HG02840 (cell line): ENCODE measurements around the gene ENO1.
"Not testable (repeated sequence)": the region's sequence is repeated elsewhere in the genome, so short reads cannot be mapped to it uniquely, and the experiment has no call there.

Experiments
- ATAC-seq: cut with Tn5 transposase; IDR thresholded peaks from one replicate; pipeline ENCODE4 v1.9.1; 2021; ENCODE audit warnings: mild to moderate bottlenecking, moderate library complexity, moderate number of reproducible peaks; ENCODE audit not compliant: unreplicated experiment, low FRiP score

Gene ENO1

GRCh38 chr1:8878448-8878697 is at the start of gene ENO1:
ENO1 (minus strand) TSS chr1:8878686; CDS start chr1:8874908, 3,778 bp downstream.
- ATAC-seq: no peak

DNA sequence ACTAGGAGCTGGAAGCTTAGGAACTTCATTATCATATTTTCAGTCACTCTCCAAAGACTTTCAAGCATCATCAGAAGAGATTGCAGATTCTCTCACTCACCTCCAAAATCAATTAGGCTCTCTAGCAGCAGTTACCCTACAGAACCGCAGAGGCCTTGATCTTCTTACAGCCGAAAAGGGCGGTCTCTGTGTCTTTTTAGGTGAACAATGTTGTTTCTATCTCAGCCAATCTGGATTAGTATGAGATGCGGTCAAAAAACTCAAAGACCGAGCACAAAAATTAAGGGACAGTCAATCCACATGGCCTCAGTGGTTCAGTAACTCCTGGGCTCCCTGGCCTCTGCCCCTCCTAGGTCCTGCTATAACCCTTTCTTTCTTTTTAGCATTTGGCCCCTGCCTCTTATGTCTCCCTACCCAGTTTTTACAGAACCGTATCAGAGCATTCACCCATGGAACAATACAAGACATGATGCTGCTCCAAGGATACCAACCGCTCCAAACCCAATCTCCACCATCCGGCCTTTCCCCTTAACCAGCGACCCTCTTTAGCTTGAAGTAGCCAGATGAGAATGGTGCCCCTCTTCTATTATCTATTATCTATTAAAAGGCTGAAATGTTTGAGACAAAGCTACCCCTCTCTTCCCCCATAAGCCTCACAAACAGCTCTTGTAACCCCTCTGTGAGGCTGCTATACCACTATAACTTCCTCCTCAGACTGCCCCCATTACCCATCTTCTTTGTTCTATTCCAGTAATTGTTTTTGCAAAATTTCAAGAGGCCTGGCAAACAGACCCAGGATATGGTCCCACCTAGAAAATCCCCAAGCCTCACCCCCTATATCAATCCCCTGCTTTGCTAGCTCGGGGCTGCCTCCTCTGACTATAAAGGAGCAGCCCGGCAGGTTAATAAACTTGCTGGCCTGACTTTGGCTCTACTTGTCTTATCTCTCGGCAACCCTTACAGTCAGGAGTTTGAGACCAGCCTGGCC is 48.5 kb upstream of the ENO1 start:
- no peak for ATAC-seq

- ATAC-seq: no peak
Measured at GRCh38 chr1:8925960-8926359, 47.5 kb upstream of the ENO1 start.

DNA sequence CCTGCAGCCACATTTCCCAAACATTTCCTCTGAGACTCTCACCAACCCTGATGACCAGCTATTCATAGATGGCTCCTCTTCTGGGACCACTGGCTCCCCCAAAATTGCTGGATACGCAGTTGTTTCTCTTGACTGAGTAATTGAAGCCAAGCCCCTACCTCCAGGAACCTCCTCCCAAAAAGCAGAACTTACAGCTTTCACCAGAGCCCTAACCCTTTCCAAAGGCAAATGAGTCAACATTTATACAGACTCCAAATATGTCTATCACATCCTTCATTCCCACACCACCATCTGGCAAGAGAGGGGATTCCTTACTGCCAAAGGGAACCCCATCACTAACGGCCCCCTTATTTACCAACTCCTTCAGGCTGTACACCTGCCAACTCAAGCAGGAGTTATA is 46.9 kb upstream of the ENO1 start:
- no peak for ATAC-seq

DNA sequence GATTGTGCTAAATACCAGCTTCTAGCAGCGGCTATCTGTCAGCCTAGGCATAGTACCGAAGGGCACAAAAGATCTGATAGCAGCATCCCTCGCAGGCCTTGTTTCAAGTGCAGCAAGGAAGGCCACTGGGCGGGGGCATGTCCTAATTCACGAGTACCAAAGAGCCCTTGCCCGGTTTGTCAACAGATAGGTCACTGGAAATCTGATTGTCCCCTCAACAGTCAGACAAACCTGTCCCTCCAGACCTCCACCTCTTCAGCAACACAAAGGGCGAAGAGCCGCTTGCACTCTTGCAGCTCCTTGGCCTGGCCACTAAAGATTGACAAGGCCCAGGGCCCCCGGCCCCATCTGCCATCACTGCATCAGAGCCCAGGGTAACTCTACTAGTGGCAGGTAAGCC is 44.5 kb upstream of the ENO1 start:
- no peak for ATAC-seq

GRCh38 chr1:8917536-8917935 is 39.0 kb upstream of the ENO1 start:
- ATAC-seq: not testable (repeated sequence)

- no peak for ATAC-seq
Measured at GRCh38 chr1:8915446-8915845, 37.0 kb upstream of the ENO1 start.

GRCh38 chr1:8914466-8914865 is 36.0 kb upstream of the ENO1 start:
- no peak for ATAC-seq

GRCh38 chr1:8913457-8913856 is 35.0 kb upstream of the ENO1 start:
- ATAC-seq: no peak

DNA sequence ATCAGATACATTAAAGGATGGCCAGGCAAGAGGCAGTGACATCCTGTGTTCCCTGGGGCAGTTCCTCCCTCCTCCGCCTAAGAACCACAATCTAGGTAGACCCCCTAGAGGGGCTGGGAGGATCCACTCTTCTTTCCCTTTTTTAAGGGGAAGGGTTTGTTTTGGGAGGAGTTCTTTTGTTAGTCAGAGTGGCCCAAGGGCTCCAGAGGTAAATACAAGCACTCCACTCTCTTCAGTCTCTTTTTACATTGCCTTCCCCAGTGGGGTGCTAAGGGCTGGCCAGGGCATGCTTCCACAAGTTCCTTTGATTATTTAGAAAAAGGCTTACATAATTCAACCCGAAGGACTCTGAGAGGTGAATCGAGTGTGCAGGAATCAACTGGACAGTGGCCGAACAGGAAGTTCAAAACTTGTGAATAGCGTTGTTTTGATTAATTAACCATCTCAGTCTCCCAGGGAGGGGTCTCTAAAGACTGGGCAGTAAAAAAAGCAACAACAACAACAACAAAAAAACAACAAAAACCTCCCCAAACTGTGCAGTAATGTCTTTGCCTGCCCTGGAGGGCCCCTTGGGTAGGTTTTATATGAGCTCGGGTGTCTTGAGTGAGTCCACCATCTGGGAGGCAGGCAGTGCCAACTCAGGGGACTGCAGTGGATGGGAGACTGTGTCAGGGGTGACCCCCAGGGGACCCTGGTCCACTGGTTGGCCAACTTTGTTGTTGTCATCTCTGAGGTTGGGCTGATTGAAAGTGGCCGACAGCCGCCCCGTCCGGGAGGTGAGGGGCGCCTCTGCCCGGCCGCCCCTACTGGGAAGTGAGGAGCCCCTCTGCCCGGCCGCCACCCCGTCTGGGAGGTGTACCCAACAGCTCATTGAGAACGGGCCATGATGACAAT is 33.2 kb upstream of the ENO1 start:
- ATAC-seq: no peak

GRCh38 chr1:8910914-8911313 is 32.4 kb upstream of the ENO1 start:
- no peak for ATAC-seq

GRCh38 chr1:8910331-8910730 is 31.8 kb upstream of the ENO1 start:
- ATAC-seq: no peak

DNA sequence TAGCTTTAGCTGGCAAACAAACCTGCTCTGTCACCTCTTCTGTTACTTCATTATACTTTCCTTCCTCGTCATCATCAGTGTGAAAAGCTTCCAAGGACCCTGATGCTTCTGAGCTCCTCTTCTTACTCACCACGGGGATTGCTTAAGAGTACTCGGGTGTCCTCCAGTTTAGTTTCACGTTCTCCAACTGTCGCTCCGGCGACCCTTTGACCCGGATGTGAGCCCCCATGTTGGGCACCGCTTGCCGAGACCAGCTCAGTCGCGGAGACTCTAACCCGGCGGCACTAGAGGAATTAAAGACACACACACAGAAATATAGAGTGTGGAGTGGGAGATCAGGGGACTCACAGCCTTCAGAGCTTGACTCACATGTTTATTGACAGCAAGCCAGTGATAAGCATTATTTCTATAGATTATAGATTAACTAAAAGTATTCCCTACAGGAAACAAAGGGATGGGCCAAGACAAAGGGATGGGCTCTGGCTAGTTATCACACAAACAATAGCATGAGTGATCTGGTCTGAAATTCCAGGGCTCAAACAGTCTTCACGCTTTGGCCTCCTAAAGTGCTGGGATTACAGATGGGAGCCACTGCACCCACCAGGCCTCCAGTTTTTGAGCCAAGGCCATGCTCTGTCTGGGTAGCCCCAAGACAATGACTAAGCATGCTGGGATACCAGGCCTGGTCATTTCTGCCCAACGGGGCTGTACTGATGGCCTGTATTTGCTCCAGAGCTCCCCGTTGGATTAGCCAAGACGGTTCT is 30.1 kb upstream of the ENO1 start:
- ATAC-seq: no peak

DNA sequence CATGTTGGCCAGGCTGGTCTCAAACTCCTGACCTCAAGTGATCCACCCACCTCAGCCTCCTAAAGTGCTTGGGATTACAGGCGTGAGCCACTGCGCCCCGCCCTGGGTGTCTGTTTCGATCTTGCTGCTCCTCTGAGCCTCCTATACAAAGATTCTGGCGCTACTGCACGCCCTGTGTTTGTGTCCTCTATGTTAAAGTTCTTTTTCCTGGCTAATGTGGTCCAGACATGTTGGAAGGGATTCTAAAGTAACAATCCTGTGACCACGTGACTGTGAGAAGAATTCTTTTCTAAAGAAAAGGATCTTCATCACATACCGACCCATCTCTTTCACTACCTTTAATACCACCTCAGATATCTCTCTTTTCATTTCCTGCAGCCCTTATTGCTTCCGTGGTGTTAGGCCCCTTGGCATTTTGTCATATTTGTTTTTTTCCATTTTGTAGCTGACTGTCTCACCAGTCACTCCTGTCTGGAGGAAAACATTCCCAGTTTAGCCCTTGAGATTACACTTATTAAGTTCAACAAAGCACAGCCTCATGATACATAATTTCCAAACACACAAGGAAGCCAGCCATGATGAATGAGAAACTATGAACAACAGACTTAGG is 27.2 kb upstream of the ENO1 start:
- ATAC-seq: no peak

- no peak for ATAC-seq
Measured at GRCh38 chr1:8903908-8904650, 25.6 kb upstream of the ENO1 start.

DNA sequence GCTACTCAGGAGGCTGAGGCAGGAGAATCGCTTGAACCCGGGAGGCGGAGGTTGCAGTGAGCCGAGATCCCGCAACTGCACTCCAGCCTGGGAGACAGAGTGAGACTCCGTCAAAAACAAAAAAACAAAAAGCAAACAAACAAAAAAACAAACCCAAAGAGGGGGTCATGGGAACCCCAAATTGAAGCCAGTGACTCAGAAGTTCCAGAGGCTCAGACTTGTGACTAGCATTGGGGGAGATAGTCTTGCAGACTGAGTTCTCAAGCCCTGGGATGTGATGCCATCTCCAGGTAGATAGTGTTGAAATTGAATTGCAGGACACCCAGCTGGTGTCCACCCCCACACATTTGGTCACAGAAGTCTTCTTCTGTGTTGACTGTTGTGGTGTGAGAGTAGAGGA is 24.9 kb upstream of the ENO1 start:
- no peak for ATAC-seq

DNA sequence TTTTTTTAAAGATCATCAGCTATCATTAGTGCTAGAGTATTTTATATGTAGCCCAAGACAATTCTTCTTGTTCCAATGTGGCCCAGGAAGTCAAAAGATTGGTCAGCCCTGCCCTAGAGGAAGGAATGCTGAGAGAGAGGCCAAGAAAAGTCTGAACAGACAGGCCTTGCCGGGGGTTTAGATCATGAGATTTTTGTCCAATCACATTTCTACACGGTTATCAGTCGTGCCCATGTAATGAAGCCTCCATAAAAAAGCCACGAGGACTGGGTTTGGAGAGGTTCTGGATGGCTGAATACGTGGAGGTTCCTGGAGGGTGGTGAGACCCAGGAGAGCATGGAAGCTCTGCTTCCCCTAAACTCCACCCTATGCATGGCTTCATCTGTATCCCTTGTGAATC is 24.3 kb upstream of the ENO1 start:
- no peak for ATAC-seq

DNA sequence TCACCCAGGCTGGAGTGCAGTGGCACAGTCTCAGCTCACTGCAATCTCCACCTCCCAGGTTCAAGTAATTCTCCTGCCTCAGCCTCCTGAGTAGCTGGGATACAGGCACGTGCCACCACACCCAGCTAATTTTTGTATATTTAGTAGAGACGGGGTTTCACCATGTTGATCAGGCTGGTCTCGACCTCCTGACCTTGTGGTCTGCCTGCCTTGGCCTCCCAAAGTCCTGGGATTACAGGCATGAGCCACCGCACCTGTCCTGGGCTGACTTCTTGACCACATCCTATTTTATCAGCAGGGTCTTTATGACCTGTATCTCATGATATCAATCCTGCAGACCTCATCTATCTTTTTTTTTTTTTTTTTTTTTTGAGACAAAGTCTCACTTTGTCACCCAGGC is 22.2 kb upstream of the ENO1 start:
- ATAC-seq: not testable (repeated sequence)

DNA sequence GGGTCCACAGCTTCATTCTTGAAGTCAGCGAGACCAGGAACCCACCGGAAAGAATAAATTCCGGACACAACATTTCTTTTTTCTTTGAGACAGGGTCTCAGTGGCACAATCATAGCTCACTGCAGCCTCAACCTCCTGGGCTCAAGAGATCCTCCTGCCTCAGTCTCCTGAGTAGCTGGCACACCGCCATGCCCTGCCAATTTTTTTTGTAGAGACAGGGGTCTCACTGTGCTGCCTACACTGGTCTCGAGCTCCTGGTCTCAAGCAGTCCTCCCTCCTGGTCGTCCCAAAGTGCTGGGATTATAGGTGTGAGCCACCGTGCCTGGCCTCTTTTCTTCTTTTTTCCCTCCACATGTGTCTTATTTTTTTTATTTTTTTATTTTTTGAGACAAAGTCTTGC is 20.6 kb upstream of the ENO1 start:
- ATAC-seq: no peak

DNA sequence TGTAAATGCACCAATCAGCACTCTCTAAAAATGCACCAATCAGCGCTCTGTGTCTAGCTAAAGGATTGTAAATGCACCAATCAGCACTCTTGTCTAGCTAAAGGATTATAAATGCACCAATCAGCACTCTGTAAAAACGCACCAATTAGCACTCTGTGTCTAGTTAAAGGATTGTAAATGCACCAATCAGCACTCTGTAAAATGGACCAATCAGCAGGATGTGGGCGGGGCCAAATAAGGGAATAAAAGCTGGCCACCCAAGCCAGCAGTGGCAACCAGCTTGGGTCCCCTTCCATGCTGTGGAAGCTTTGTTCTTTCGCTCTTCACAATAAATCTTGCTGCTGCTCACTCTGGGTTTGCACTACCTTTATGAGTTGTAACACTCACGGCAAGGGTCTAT is 19.9 kb upstream of the ENO1 start:
- ATAC-seq: not testable (repeated sequence)
